ENCODE data around the gene TIMP3. TPM values are rescaled to one million over a fixed set of nuclear protein-coding genes. Genes with fewer than 3 reads are reported as not detected.

TIMP3 gene
- total RNA-seq, 2 experiments from 2014 or later = 0.07 TPM

DNA sequence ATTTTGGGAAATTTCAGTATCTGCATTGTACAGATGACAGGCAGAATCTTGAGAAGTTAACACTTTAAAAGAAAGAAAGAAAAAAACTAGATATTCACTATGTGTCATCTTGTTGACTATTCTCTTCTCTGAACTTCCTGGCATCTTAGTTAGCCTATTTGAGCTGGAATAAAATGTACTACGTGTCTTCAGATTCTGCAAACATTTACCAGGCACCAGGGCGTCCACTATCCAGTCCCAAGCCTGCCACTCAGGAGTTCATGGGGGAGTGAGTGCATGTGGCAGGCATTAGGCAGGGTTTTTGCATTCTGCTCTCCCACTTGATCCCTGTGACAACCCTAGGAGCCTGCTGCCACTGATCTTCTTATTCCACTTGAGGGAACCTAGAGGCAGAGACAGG is 25.0 kb downstream of the TIMP3 start:
- no peak for ATAC-seq
- ChIA-PET CTCF (no interaction called here), POLR2A (no interaction called here)
- Mint-ChIP-seq H3K36me3 (ENCODE audit: low read depth) (no peaks in the 10 kb centered on the region), H3K27me3 (no peaks in the 10 kb centered on the region), H3K9me3 (no peaks in the 10 kb centered on the region), H3K4me1 (ENCODE audit: low read depth) (peaks cover 4% of the 10 kb centered on the region), H3K4me3 (no peak overlapping the region), H3K27ac (no peak overlapping the region)
- DNase-seq = no peak
- intact Hi-C loops (cut with micrococcal nuclease) = no loop called here
- no peak for TF ChIP-seq CTCF (IDR thresholded peaks at IDR 0.05)

DNA sequence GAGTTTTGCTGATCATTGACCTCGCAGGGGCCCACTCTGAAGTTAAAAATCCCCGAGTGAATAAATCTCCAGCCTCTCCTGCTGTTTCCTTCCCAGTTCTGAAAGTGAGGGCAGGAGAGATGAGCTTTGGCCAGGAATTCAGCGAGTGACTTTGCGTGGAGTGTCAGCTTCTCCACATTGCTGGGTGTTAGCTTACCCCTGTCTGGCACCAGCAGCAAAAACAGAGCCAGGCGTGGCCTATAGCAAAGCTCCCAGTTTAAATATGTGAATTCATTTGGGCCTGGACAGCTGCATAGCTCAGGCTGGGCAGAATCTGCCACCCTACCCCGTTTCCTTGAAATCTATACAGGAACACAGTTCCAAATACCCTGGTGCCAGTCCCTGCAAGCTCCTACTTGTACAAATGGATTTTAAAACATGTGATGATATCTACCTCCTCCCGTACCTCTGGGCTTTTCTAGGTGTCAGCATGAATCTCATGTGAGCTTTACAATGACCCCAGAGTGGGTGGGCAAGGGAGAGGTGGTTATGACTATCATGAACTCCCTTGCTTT is 25.6 kb downstream of the TIMP3 start:
- no peak overlapping the region for H3K27ac Mint-ChIP-seq
- intact Hi-C loops (cut with micrococcal nuclease) = no loop called here
- TF ChIP-seq CTCF (IDR thresholded peaks at IDR 0.05) = no peak
- DNase-seq (no peak), ATAC-seq (no peak)
- ChIA-PET POLR2A (no interaction called here), CTCF (interaction anchor here (0.5 to 1.9 kb wide), 2 partner anchors 10 to 449 kb away, joined by 3 to 6 read pairs; no protein-coding TSS in a partner anchor)
- H3K36me3 Mint-ChIP-seq (ENCODE audit: low read depth) = no peaks in the 10 kb centered on the region
- H3K9me3 Mint-ChIP-seq = no peaks in the 10 kb centered on the region
- H3K27me3 Mint-ChIP-seq = no peaks in the 10 kb centered on the region
- H3K4me3 Mint-ChIP-seq = no peak overlapping the region
- peaks cover 9% of the 10 kb centered on the region for H3K4me1 Mint-ChIP-seq (ENCODE audit: low read depth)

GRCh38 chr22:32828150-32828549 is 26.6 kb downstream of the TIMP3 start:
- no peak for DNase-seq
- no peaks in the 10 kb centered on the region for H3K27me3 Mint-ChIP-seq
- ATAC-seq = no peak
- no peak for TF ChIP-seq CTCF (IDR thresholded peaks at IDR 0.05)
- POLR2A ChIA-PET = no interaction called here
- no peak overlapping the region for H3K27ac Mint-ChIP-seq
- H3K9me3 Mint-ChIP-seq = no peaks in the 10 kb centered on the region
- CTCF ChIA-PET = interaction anchor here (1.9 kb wide), 1 partner anchor 9 kb away, joined by 6 read pairs; no protein-coding TSS in a partner anchor
- intact Hi-C loops (cut with micrococcal nuclease) = no loop called here
- no peak overlapping the region for H3K4me3 Mint-ChIP-seq
- no peaks in the 10 kb centered on the region for H3K36me3 Mint-ChIP-seq (ENCODE audit: low read depth)
- H3K4me1 Mint-ChIP-seq (ENCODE audit: low read depth) = peaks cover 10% of the 10 kb centered on the region

DNA sequence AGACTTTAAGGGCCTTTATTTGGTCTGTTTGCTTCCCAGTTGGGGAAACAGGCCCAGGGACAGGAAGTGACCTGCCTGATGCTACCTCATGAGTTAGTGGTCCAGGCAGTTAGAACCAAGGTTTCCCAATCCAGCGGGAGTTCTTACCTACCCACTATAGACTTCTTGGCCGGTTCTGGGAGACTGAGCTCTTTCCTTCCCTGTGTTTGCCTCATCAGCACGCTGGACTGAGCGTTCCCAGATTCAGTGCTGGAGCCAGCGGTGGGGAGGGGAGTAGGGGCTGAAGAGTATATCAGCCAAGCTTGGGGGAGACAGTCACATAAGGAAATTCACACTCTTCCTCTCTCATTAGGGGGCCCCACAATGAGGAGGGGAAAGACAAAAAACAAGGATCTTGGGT is 27.1 kb downstream of the TIMP3 start:
- Mint-ChIP-seq H3K4me1 (ENCODE audit: low read depth) (peaks cover 10% of the 10 kb centered on the region), H3K27ac (no peak overlapping the region), H3K36me3 (ENCODE audit: low read depth) (no peaks in the 10 kb centered on the region), H3K27me3 (no peaks in the 10 kb centered on the region), H3K4me3 (no peak overlapping the region), H3K9me3 (no peaks in the 10 kb centered on the region)
- ChIA-PET POLR2A (no interaction called here), CTCF (interaction anchor here (1.9 kb wide), 1 partner anchor 9 kb away, joined by 6 read pairs; no protein-coding TSS in a partner anchor)
- ATAC-seq = no peak
- intact Hi-C loops (cut with micrococcal nuclease) = no loop called here
- TF ChIP-seq CTCF (IDR thresholded peaks at IDR 0.05) = no peak
- DNase-seq = no peak

GRCh38 chr22:32829451-32829851 is 27.9 kb downstream of the TIMP3 start:
- Mint-ChIP-seq H3K4me1 (ENCODE audit: low read depth) (peaks cover 10% of the 10 kb centered on the region), H3K27ac (no peak overlapping the region), H3K27me3 (no peaks in the 10 kb centered on the region), H3K36me3 (ENCODE audit: low read depth) (no peaks in the 10 kb centered on the region), H3K4me3 (no peak overlapping the region), H3K9me3 (no peaks in the 10 kb centered on the region)
- no peak for DNase-seq
- POLR2A ChIA-PET = no interaction called here
- intact Hi-C loops (cut with micrococcal nuclease) = no loop called here
- CTCF ChIA-PET = no interaction called here
- no peak for TF ChIP-seq CTCF (IDR thresholded peaks at IDR 0.05)
- ATAC-seq = no peak
